ENCODE measurements around the gene SMIM22. TPM values are rescaled to one million over a fixed set of nuclear protein-coding genes. Genes with fewer than 3 reads are reported as not detected.

SMIM22 gene
- total and polyA plus RNA-seq, 9 donors: 0.31 to 3.2 (median 0.94) TPM; not detected in 5

DNA sequence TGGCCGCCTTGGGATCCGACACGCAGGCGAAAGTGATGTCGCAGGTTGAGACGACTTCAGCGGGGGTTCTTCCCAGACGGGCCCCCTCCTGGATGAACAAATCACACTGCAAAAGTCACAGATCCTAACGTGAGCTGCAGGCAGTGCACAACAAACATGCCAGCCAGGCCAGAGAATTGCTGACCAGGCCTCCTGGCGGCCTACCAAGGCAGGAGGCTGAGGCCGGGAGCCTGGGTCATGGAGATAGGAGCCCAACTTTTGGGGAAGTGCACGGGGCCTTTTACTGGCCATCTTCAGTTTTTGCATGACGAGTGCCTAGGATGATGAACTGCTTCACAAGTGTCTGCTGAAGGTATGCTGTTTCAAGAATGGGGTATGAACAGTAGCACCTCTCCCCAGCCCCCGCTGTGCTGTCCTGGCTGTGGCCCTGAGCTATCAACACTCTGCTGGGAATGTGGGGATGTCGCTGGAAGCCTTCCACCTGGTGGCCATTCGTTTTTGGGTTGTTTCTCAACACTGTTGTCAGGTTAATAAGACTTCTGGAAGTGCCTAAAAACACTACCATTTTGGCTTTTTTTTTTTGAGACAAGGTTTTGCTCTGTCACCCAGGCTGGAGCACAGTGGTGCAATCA is 19.5 kb downstream of the SMIM22 start:
- DNase-seq: no peak
- Histone ChIP-seq H3K4me3 (ENCODE audit: low read length) (no peak overlapping the region), H3K27ac (ENCODE audit: low read length) (no peak overlapping the region)

GRCh38 chr16:4820652-4821051 is 25.5 kb downstream of the SMIM22 start:
- H3K4me1 ChIP-seq (ENCODE audit: control insufficient read depth, insufficient read depth, low read length): no peaks in the 10 kb centered on the region
- H3K36me3 ChIP-seq (ENCODE audit: control insufficient read depth, insufficient read depth, low read length): peaks cover 79% of the 10 kb centered on the region

More for the DNA sequence above, 19.5 kb downstream of the SMIM22 start:
- Histone ChIP-seq H3K36me3 (ENCODE audit: control insufficient read depth, insufficient read depth, low read length) (peaks cover 69% of the 10 kb centered on the region), H3K27me3 (ENCODE audit: control insufficient read depth, insufficient read depth, low read length) (no peaks in the 10 kb centered on the region), H3K9me3 (replicated peaks; ENCODE audit: control insufficient read depth, low read depth, low read length) (no peaks in the 10 kb centered on the region), H3K4me1 (ENCODE audit: control insufficient read depth, insufficient read depth, low read length) (no peaks in the 10 kb centered on the region)
- 87% methylated on average over 15 of the region's 16 CpGs for WGBS (ENCODE audit: insufficient coverage)

DNA sequence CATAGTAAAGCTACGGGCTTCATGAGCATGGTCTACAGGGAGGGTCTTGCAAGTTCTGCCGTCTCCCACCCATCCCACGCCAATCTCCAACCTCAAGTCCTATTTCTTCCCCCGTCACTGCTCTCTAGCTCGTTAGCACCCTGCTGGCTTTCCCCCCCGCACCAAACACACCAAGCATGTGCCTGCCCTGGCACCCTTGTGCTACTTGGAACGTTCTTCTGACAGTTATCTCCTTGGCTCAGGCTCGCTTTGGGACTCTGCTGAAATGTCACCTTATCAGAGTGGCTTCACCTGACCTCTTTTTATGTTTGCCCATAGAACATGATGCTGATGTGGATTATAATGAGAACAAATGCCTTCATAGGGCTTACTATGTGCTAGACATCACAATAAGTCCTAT is 30.0 kb downstream of the SMIM22 start:
- H3K27ac ChIP-seq (ENCODE audit: low read length): no peak overlapping the region
- 93% methylated on average over 6 of the region's 8 CpGs for WGBS (ENCODE audit: insufficient coverage)
- H3K9me3 ChIP-seq (replicated peaks; ENCODE audit: control insufficient read depth, low read depth, low read length): no peaks in the 10 kb centered on the region
- H3K27me3 ChIP-seq (ENCODE audit: control insufficient read depth, insufficient read depth, low read length): no peaks in the 10 kb centered on the region
- H3K36me3 ChIP-seq (ENCODE audit: control insufficient read depth, insufficient read depth, low read length): peaks cover 83% of the 10 kb centered on the region
- no peak overlapping the region for H3K4me3 ChIP-seq (ENCODE audit: low read length)
- no peaks in the 10 kb centered on the region for H3K4me1 ChIP-seq (ENCODE audit: control insufficient read depth, insufficient read depth, low read length)
- DNase-seq: no peak

More at GRCh38 chr16:4820652-4821051, 25.5 kb downstream of the SMIM22 start:
- 82% methylated on average over 6 of the region's 6 CpGs for WGBS (ENCODE audit: insufficient coverage)
- Histone ChIP-seq H3K27me3 (ENCODE audit: control insufficient read depth, insufficient read depth, low read length) (no peaks in the 10 kb centered on the region), H3K9me3 (replicated peaks; ENCODE audit: control insufficient read depth, low read depth, low read length) (no peaks in the 10 kb centered on the region), H3K4me3 (ENCODE audit: low read length) (no peak overlapping the region), H3K27ac (ENCODE audit: low read length) (no peak overlapping the region)
- DNase-seq: no peak

- WGBS (ENCODE audit: insufficient coverage): 100% methylated on average over 3 of the region's 4 CpGs
- H3K4me1 ChIP-seq (ENCODE audit: control insufficient read depth, insufficient read depth, low read length): no peaks in the 10 kb centered on the region
- H3K4me3 ChIP-seq (ENCODE audit: low read length): no peak overlapping the region
- H3K27me3 ChIP-seq (ENCODE audit: control insufficient read depth, insufficient read depth, low read length): no peaks in the 10 kb centered on the region
- H3K27ac ChIP-seq (ENCODE audit: low read length): no peak overlapping the region
- DNase-seq: no peak
- H3K9me3 ChIP-seq (replicated peaks; ENCODE audit: control insufficient read depth, low read depth, low read length): no peaks in the 10 kb centered on the region
- peaks cover 84% of the 10 kb centered on the region for H3K36me3 ChIP-seq (ENCODE audit: control insufficient read depth, insufficient read depth, low read length)
Observed at GRCh38 chr16:4826526-4826925, 31.4 kb downstream of the SMIM22 start.

GRCh38 chr16:4826980-4827379 is 31.8 kb downstream of the SMIM22 start:
- Histone ChIP-seq H3K4me1 (ENCODE audit: control insufficient read depth, insufficient read depth, low read length) (no peaks in the 10 kb centered on the region), H3K4me3 (ENCODE audit: low read length) (no peak overlapping the region), H3K9me3 (replicated peaks; ENCODE audit: control insufficient read depth, low read depth, low read length) (no peaks in the 10 kb centered on the region), H3K36me3 (ENCODE audit: control insufficient read depth, insufficient read depth, low read length) (peaks cover 84% of the 10 kb centered on the region), H3K27me3 (ENCODE audit: control insufficient read depth, insufficient read depth, low read length) (no peaks in the 10 kb centered on the region), H3K27ac (ENCODE audit: low read length) (no peak overlapping the region)
- no peak for DNase-seq
- 86% methylated on average over 7 of the region's 10 CpGs for WGBS (ENCODE audit: insufficient coverage)

DNA sequence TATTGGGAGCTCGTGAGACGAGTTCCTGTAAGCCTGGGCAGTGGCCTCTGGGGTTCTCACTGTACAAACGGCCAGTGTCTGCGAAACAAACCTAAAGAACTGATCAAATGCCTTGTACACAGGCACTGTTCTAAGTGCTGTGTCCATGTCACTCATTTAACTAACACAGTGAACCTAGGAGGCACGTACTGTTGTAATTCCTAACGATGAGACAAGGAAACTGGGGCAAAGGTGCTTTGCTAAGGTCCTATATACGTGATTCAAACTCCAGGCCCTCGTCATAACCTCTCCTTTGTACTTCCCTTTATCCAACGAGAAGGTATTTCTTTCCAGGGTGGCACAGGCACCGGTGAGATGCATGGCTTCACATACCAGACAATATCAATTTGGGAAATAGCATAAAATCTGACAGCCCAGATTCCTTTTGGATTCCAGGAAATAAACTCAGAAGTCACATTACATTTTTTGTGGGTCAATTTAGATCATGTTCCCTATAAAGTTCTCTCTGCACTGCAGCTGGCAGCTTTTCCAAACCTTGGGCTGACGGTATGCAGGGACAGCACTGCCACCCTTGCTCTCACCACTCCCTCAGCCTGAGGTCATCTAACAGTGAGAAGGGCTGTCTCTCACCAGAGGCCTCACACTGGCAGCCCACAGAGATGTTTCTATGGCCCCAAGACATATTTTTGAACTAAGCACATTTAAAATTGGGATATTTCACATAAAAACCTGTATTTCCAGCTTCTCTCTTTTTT is 33.6 kb downstream of the SMIM22 start:
- WGBS (ENCODE audit: insufficient coverage): 90% methylated on average over 9 of the region's 11 CpGs
- Histone ChIP-seq H3K9me3 (replicated peaks; ENCODE audit: control insufficient read depth, low read depth, low read length) (no peaks in the 10 kb centered on the region), H3K36me3 (ENCODE audit: control insufficient read depth, insufficient read depth, low read length) (peaks cover 80% of the 10 kb centered on the region), H3K4me3 (ENCODE audit: low read length) (no peak overlapping the region), H3K27me3 (ENCODE audit: control insufficient read depth, insufficient read depth, low read length) (no peaks in the 10 kb centered on the region), H3K27ac (ENCODE audit: low read length) (no peak overlapping the region), H3K4me1 (ENCODE audit: control insufficient read depth, insufficient read depth, low read length) (no peaks in the 10 kb centered on the region)
- no peak for DNase-seq

- no peak overlapping the region for H3K4me3 ChIP-seq (ENCODE audit: low read length)
- no peaks in the 10 kb centered on the region for H3K4me1 ChIP-seq (ENCODE audit: control insufficient read depth, insufficient read depth, low read length)
- no peak overlapping the region for H3K27ac ChIP-seq (ENCODE audit: low read length)
- peaks cover 74% of the 10 kb centered on the region for H3K36me3 ChIP-seq (ENCODE audit: control insufficient read depth, insufficient read depth, low read length)
- 95% methylated on average over 7 of the region's 7 CpGs for WGBS (ENCODE audit: insufficient coverage)
- DNase-seq: no peak
- no peaks in the 10 kb centered on the region for H3K27me3 ChIP-seq (ENCODE audit: control insufficient read depth, insufficient read depth, low read length)
- no peaks in the 10 kb centered on the region for H3K9me3 ChIP-seq (replicated peaks; ENCODE audit: control insufficient read depth, low read depth, low read length)
Observed at GRCh38 chr16:4830408-4830807, 35.2 kb downstream of the SMIM22 start.

- Histone ChIP-seq H3K4me1 (ENCODE audit: control insufficient read depth, insufficient read depth, low read length) (no peaks in the 10 kb centered on the region), H3K9me3 (replicated peaks; ENCODE audit: control insufficient read depth, low read depth, low read length) (no peaks in the 10 kb centered on the region), H3K4me3 (ENCODE audit: low read length) (no peak overlapping the region), H3K36me3 (ENCODE audit: control insufficient read depth, insufficient read depth, low read length) (peaks cover 72% of the 10 kb centered on the region), H3K27me3 (ENCODE audit: control insufficient read depth, insufficient read depth, low read length) (no peaks in the 10 kb centered on the region), H3K27ac (ENCODE audit: low read length) (no peak overlapping the region)
- no peak for DNase-seq
- 98% methylated on average over 6 of the region's 8 CpGs for WGBS (ENCODE audit: insufficient coverage)
Observed at GRCh38 chr16:4831616-4832015, 36.4 kb downstream of the SMIM22 start.

- no peaks in the 10 kb centered on the region for H3K9me3 ChIP-seq (replicated peaks; ENCODE audit: control insufficient read depth, low read depth, low read length)
- no peak overlapping the region for H3K27ac ChIP-seq (ENCODE audit: low read length)
- no peak overlapping the region for H3K4me3 ChIP-seq (ENCODE audit: low read length)
- WGBS (ENCODE audit: insufficient coverage): 97% methylated on average over 4 of the region's 6 CpGs
- peaks cover 69% of the 10 kb centered on the region for H3K36me3 ChIP-seq (ENCODE audit: control insufficient read depth, insufficient read depth, low read length)
- H3K4me1 ChIP-seq (ENCODE audit: control insufficient read depth, insufficient read depth, low read length): no peaks in the 10 kb centered on the region
- H3K27me3 ChIP-seq (ENCODE audit: control insufficient read depth, insufficient read depth, low read length): no peaks in the 10 kb centered on the region
- DNase-seq: no peak
Observed at GRCh38 chr16:4832698-4833343, 37.7 kb downstream of the SMIM22 start.

DNA sequence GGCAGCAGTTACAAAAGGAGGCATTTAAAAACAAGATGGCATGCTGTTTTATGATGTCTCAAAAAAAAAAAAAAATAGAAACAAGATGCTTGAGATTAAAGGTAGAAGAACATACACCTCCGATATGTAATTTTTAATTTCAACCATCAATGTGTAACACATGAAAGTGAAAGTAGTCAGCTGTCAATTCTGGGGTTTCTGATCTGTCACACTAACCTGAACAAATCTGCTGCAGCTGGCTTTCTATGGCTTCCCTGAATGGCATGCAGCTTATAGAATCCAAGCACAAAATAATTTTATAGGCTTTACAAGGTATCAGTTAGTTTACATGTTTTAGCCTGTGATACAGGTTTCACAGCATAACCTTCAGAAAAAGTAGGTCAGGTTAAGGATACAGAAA is 38.4 kb downstream of the SMIM22 start:
- H3K36me3 ChIP-seq (ENCODE audit: control insufficient read depth, insufficient read depth, low read length): peaks cover 69% of the 10 kb centered on the region
- no peak overlapping the region for H3K4me3 ChIP-seq (ENCODE audit: low read length)
- H3K27me3 ChIP-seq (ENCODE audit: control insufficient read depth, insufficient read depth, low read length): no peaks in the 10 kb centered on the region
- no peaks in the 10 kb centered on the region for H3K9me3 ChIP-seq (replicated peaks; ENCODE audit: control insufficient read depth, low read depth, low read length)
- H3K4me1 ChIP-seq (ENCODE audit: control insufficient read depth, insufficient read depth, low read length): no peaks in the 10 kb centered on the region
- WGBS (ENCODE audit: insufficient coverage): no CpG with 5 or more reads among the region's 1 CpG
- no peak for DNase-seq
- no peak overlapping the region for H3K27ac ChIP-seq (ENCODE audit: low read length)
